Left lung (tissue), 14 donors: Measurements from ENCODE around the gene SMCO3. TPM values are rescaled to one million over a fixed set of nuclear protein-coding genes. Genes with fewer than 3 reads are reported as not detected.

Experiments
- ATAC-seq: fragments of 200-7000 bp; cut with Tn5 transposase; one replicate; pipeline ENCODE4 v1.9.1; 2020; ENCODE audit warnings: moderate library complexity
- DNase-seq, 4 donors: peaks; one replicate each; pipeline ENCODE4 v3.0.0-alpha.2; 2013 to 2020
- H3K27ac ChIP-seq, 2 donors: fragments of 200-600 bp; sonication (generic) in 1 of 2; one replicate each; pipeline versions ENCODE4 v1.5.0 to v1.8.0; 2020 to 2021
- H3K27me3 ChIP-seq, 2 donors: fragments of 200-600 bp; sonication (generic) in 1 of 2; one replicate each; pipeline versions ENCODE4 v1.5.0 to v1.8.0; 2020 to 2021
- H3K36me3 ChIP-seq, 2 donors: fragments of 200-600 bp; sonication (generic) in 1 of 2; one replicate each; pipeline versions ENCODE4 v1.5.0 to v1.8.0; 2020 to 2021
- H3K4me1 ChIP-seq, 2 donors: fragments of 200-600 bp; one replicate each; pipeline ENCODE4 v1.8.0; 2021
- H3K4me3 ChIP-seq, 2 donors: fragments of 200-600 bp; sonication (generic) in 1 of 2; one replicate each; pipeline versions ENCODE4 v1.5.0 to v1.8.0; 2020 to 2021; ENCODE audit warnings: mild to moderate bottlenecking in 1 of 2
- H3K9me3 ChIP-seq, 2 donors: fragments of 200-600 bp; sonication (generic) in 1 of 2; one replicate each; pipeline versions ENCODE4 v1.5.0 to v1.8.0; 2020 to 2021
- intact Hi-C, 2 donors: fragments of 100-400 bp; cut with DNase I; formaldehyde crosslinking; loops; one replicate each; pipeline versions ENCODE4 v1.11.2 to v1.14.2; 2022
- long read RNA-seq, 12 donors: library from polyadenylated mRNA in 2 of 12; unstranded in 2 of 12; transcript quantifications; one replicate each; pipeline ENCODE4 v2.0.0 and lab custom pipeline, GENCODE V29; 2019 to 2026
- polyA plus RNA-seq, 6 donors: library from polyadenylated mRNA; unstranded; fragments of 120-200 nt; gene quantifications; one replicate each; pipeline ENCODE4 v1.2.1, GENCODE V29; 2013; ENCODE audit not compliant: insufficient read length in 6 of 6
- total RNA-seq, 2 donors: library from RNA; stranded (reverse); fragmentation: NEBNext Ultra II Directional; extraction: Animal tissue kit (Norgen Biotek cat#: 25700); gene quantifications; one replicate each; pipeline ENCODE4 v1.2.1, GENCODE V29; 2021
- TF ChIP-seq, protein P1 (sequence below), 2 donors: fragments of 200-600 bp; sonication (generic) in 1 of 2; IDR thresholded peaks; one replicate each; pipeline versions ENCODE4 v1.5.0 to v1.8.0; 2021; ENCODE audit warnings: antibody characterized with exemption in 2 of 2
- donor health status: DM: no; HTN: yes; CAD: no.
- donor health status: DM: no; HTN: no; CAD: no.

Gene SMCO3
- 1 to 10 TPM in 1 of 2 donors, under 1 TPM in 1; 0.97 to 1.1 TPM for total RNA-seq
- polyA plus RNA-seq = under 1 TPM; 0.28 to 0.68 (median 0.55) TPM
- long read RNA-seq, donor 1, partial matches to known transcripts = 6 of 6 reads
- long read RNA-seq, donor 1, other reads (novel, unspliced or antisense) = 0 of 6 reads
- long read RNA-seq, donor 2, partial matches to known transcripts = 15 of 15 reads
- long read RNA-seq, donor 2, other reads (novel, unspliced or antisense) = 0 of 15 reads
- long read RNA-seq, donor 3 = 0 reads
- long read RNA-seq, donor 4, partial matches to known transcripts = 0 of 2 reads
- long read RNA-seq, donor 4, other reads (novel, unspliced or antisense) = 0 of 2 reads
- long read RNA-seq, donor 5, partial matches to known transcripts = 0 of 1 reads
- long read RNA-seq, donor 5, other reads (novel, unspliced or antisense) = 0 of 1 reads
- long read RNA-seq, donor 6 = 0 reads
- long read RNA-seq, donor 7 = 0 reads
- long read RNA-seq, donor 8 = 0 reads
- long read RNA-seq, donor 9 = 0 reads
- long read RNA-seq, donor 10, partial matches to known transcripts = 0 of 1 reads
- long read RNA-seq, donor 10, other reads (novel, unspliced or antisense) = 1 of 1 reads
- long read RNA-seq, donor 11 = 0 reads
- long read RNA-seq, donor 12 = 0 reads

- peaks cover 0 to 6% of the 10 kb centered on the region in 2 donors for H3K4me1 ChIP-seq
- intact Hi-C loops = no loop called here
- H3K27ac ChIP-seq = no peak within 1 kb of the TSS
- ATAC-seq (no peak), DNase-seq (no peak)
- H3K4me3 ChIP-seq = no peak within 1 kb of the TSS
- no peaks in the 10 kb centered on the region for H3K9me3 ChIP-seq
- H3K27me3 ChIP-seq = no peaks in the 10 kb centered on the region
- TF ChIP-seq, protein P1, sequence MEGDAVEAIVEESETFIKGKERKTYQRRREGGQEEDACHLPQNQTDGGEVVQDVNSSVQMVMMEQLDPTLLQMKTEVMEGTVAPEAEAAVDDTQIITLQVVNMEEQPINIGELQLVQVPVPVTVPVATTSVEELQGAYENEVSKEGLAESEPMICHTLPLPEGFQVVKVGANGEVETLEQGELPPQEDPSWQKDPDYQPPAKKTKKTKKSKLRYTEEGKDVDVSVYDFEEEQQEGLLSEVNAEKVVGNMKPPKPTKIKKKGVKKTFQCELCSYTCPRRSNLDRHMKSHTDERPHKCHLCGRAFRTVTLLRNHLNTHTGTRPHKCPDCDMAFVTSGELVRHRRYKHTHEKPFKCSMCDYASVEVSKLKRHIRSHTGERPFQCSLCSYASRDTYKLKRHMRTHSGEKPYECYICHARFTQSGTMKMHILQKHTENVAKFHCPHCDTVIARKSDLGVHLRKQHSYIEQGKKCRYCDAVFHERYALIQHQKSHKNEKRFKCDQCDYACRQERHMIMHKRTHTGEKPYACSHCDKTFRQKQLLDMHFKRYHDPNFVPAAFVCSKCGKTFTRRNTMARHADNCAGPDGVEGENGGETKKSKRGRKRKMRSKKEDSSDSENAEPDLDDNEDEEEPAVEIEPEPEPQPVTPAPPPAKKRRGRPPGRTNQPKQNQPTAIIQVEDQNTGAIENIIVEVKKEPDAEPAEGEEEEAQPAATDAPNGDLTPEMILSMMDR (IDR thresholded peaks at IDR 0.05) = no peak
- no peaks in the 10 kb centered on the region for H3K36me3 ChIP-seq
Measured at GRCh38 chr12:14814014-14814413, at the start of gene SMCO3. SMCO3 (minus strand) TSS chr12:14814182; CDS start chr12:14806680, 7,502 bp downstream.

GRCh38 chr12:14860490-14860889 is 46.5 kb upstream of the SMCO3 start:
- no peaks in the 10 kb centered on the region for H3K36me3 ChIP-seq
- H3K27ac ChIP-seq = no peak overlapping the region
- DNase-seq (no peak), ATAC-seq (no peak)
- TF ChIP-seq, protein P1 (IDR thresholded peaks at IDR 0.05) = no peak
- no peaks in the 10 kb centered on the region for H3K4me1 ChIP-seq
- H3K27me3 ChIP-seq = no peaks in the 10 kb centered on the region
- H3K9me3 ChIP-seq = peaks cover 0 to 26% of the 10 kb centered on the region in 2 donors
- intact Hi-C loops = no loop called here
- no peak overlapping the region for H3K4me3 ChIP-seq

GRCh38 chr12:14858513-14858912 is 44.5 kb upstream of the SMCO3 start:
- peaks cover 0 to 26% of the 10 kb centered on the region in 2 donors for H3K9me3 ChIP-seq
- ATAC-seq (no peak), DNase-seq (no peak)
- TF ChIP-seq, protein P1 (IDR thresholded peaks at IDR 0.05) = no peak
- no peaks in the 10 kb centered on the region for H3K27me3 ChIP-seq
- no peaks in the 10 kb centered on the region for H3K4me1 ChIP-seq
- no peak overlapping the region for H3K27ac ChIP-seq
- H3K4me3 ChIP-seq = no peak overlapping the region
- no peaks in the 10 kb centered on the region for H3K36me3 ChIP-seq
- intact Hi-C loops = no loop called here

- DNase-seq = no peak
Measured at GRCh38 chr12:14854586-14855183, 40.7 kb upstream of the SMCO3 start.

More at GRCh38 chr12:14854586-14855183, 40.7 kb upstream of the SMCO3 start:
- intact Hi-C loops = no loop called here
- TF ChIP-seq, protein P1 (IDR thresholded peaks at IDR 0.05) = no peak
- Histone ChIP-seq H3K27me3 (no peaks in the 10 kb centered on the region), H3K4me3 (no peak overlapping the region), H3K36me3 (no peaks in the 10 kb centered on the region), H3K9me3 (peaks cover 0 to 10% of the 10 kb centered on the region in 2 donors), H3K27ac (peak overlapping the region in 1 of 2 donors; percentile 10), H3K4me1 (no peaks in the 10 kb centered on the region)
- ATAC-seq = peak; percentile 48
